Right ventricle myocardium inferior (tissue), 1 donor: ENCODE data around the gene DMGDH. TPM values are rescaled to one million over a fixed set of nuclear protein-coding genes. Genes with fewer than 3 reads are reported as not detected.

Experiments
- ATAC-seq: fragments of 200-7000 bp; cut with Tn5 transposase; one replicate; pipeline ENCODE4 v1.9.1; 2020; ENCODE audit warnings: mild to moderate bottlenecking, moderate library complexity
- DNase-seq: peaks from one replicate; pipeline ENCODE4 v3.0.0; 2021; ENCODE audit errors: missing footprints
- intact Hi-C: fragments of 100-400 bp; cut with DNase I; formaldehyde crosslinking; loops from one replicate; pipeline ENCODE4 v1.11.0; 2022
- total RNA-seq: library from RNA; stranded (reverse); fragmentation: NEBNext Ultra II Directional; extraction: Animal tissue kit (Norgen Biotek cat#: 25700); gene quantifications from one replicate; pipeline ENCODE4 v1.2.1, GENCODE V29; 2021
- donor health status: DM: no; HTN: yes; CAD: no; lungs with severe emphysema.

DMGDH gene
- total RNA-seq, 1 donor from 2014 or later: 2.0 TPM

- DNase-seq (no peak), ATAC-seq (peak; percentile 84)
- intact Hi-C loops: no loop called here
Measured at GRCh38 chr5:79075646-79076426, 6.4 kb upstream of the DMGDH start.

DNA sequence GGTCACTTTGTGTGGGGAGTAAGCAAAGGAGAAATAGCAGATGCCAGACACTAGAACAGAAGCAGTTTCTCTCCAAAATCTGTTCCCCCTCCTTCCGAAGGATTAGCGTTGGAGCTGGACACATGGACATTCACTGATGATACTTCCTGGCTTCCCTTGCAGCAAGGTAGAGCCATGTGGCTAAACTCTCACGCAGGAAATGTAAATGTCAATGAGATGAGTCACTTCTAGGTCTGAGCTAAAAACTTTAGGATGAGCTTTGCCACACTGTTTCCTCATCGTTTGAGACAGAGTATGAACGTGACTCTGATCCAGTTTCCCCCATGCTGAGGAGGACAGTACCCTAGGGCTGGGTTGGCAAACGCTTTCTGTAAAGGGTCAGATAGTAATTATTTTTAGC is 5.2 kb upstream of the DMGDH start:
- no peak for ATAC-seq
- no peak for DNase-seq
- intact Hi-C loops: no loop called here

GRCh38 chr5:79070350-79070667 is 835 bp upstream of the DMGDH start:
- intact Hi-C loops: no loop called here
- no peak for DNase-seq
- ATAC-seq: peak; percentile 33

- DNase-seq (no peak), ATAC-seq (no peak)
- intact Hi-C loops: no loop called here
Measured at GRCh38 chr5:79062436-79062835, 7.0 kb downstream of the DMGDH start.

DNA sequence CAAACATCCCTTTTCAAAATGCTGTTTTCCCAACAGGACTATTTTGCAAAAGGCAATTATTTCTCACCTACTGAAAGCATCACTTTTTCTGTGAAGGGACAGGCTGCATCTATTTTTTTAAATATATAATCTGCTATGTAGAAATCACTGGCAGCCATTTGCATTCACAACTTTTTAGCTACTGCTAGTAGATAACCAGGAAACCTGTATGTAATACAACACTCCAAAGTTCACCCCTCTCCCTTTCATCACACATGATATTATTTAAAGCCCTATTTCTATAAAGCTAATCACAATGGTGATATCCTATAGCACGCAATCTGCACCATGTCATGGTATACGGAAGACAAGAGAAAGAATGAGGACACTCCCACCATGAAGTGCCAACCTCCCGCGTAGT is 9.8 kb downstream of the DMGDH start:
- ATAC-seq (no peak), DNase-seq (no peak)
- intact Hi-C loops: no loop called here

DNA sequence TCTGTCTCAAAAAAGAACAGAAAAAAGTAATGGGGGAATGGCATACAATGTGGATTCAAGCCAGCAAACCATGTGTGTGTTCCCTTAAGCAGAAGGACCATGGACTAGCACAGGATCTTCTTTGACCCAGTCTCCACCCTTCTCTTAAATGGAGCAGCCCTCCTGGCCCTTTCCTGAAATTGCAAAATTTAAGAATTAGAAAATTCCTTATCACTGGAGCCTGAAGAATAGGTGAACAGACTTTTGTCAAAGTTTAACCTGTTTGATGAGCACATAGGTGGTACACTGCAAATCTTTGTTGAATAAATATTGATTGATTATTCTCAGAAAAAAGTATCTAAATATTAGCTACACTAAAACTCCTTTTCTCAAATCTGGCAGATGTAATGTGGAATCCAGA is 12.6 kb downstream of the DMGDH start:
- ATAC-seq (no peak), DNase-seq (no peak)
- intact Hi-C loops: no loop called here

DNA sequence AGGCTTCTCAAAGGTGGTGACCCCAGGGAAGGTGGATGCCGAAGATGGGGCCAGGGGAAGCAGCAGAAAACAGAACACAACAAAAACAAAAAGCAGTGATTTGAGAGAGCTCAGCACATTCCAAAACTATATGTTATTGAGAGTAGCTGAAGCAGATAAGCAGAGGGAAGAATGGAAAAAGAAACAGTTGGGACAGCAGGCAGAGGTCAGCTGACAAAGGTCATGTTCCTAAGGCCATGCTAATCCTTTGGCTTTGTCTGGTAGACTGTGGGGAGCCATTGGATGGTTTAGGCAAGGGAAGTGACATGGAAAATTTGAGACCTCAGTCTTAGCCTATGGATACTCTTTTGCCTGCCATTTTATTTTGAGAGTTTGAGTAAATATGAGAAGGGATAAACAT is 14.5 kb downstream of the DMGDH start:
- DNase-seq (no peak), ATAC-seq (no peak)
- intact Hi-C loops: no loop called here

DNA sequence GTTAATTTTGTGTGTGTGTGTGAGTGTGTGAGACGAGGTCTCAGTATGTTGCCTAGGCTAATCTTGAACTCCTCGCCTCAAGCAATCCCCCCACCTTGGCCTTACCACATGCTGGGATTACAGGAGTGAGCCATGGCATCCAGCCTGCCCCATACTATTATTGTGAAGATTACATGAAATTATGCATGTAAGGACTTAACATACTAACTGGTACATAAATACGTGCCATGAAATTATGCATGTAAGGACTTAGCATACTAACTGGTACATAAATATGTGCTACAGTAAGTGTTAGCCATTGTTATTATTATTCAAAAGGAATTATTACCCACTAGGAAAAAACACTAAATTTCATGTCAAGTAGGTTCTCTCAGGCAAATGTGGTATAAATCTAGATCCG is 16.2 kb downstream of the DMGDH start:
- intact Hi-C loops: no loop called here
- ATAC-seq (no peak), DNase-seq (no peak)

DNA sequence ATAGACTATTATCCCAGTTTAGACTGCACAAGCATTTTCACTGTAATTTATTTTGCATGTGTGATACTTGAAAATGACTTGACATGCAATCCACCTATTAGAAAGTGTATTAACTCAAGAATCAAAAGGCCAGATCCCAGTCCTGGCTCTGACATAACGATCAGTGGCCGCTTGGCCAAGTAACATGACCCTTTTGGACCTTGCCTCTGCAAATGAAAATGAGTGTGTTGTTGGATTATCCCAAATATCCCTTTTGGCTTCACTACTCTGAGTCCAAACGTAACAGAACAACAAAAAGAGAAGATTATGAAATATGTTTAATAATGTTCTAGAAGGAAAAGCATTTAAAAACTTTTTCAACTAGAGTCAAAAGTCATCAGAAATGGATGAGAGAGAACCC is 19.0 kb downstream of the DMGDH start:
- intact Hi-C loops: no loop called here
- ATAC-seq (no peak), DNase-seq (no peak)

GRCh38 chr5:79048437-79048836 is 21.0 kb downstream of the DMGDH start:
- intact Hi-C loops: no loop called here
- ATAC-seq: no peak
- DNase-seq: no peak

DNA sequence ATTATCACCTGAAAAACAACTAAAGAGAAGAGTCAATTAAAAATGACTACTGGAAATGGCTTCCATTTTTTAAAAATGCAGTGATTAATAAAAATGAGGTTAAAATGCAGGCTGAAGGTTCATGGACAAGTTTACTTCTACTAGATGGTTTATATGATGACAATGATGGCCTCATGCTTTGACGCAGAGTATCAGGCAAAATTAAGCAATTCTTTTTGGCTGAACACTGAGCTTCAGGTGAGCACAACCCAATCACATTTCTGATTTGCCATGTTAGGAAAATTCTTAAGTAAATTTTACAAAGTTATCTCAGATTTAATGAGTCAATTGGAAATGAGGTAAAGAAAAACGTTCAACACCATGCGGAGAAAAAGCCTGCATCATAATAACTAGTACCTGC is 22.3 kb downstream of the DMGDH start:
- DNase-seq: no peak
- intact Hi-C loops: no loop called here
- ATAC-seq: no peak

DNA sequence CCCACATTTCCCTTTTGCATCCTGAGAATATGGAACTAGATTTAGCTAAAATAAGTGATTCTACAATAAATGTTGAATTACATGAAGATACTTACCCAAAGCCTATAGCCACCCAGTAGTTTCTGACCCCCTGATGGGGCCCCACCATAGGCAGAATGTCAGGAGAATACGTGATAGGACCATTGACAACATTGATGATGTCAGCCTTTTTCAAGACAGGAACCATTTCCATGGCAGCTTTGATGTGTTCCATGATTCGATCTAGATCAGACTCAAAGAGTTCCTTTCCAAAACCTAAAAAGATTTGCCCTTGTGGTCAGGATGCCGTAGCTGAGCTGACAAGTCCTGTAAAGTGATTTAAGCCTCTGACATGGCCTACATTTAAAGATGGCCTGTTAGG is 27.3 kb downstream of the DMGDH start:
- ATAC-seq (no peak), DNase-seq (no peak)
- intact Hi-C loops: no loop called here

- ATAC-seq (no peak), DNase-seq (no peak)
- intact Hi-C loops: no loop called here
Measured at GRCh38 chr5:79036769-79037168, 32.7 kb downstream of the DMGDH start.

DNA sequence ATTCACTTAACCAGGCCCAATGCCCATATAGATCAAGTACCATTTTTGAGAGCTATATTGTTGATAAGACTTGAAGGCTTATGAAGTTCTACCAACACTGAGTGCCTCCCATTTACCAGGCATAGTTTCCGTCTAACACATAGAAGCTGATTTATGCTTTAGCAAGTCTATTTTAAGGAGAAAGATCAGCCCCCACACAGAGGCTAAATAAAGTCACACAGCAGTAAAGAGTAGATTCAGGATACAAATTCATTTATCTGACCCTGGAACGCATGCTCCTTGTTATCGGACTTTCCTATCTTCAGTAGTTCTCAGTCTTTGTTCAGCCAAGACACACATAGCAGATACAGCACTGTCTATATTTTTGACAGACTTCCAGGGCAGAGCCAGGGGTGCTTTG is 34.2 kb downstream of the DMGDH start:
- no peak for DNase-seq
- intact Hi-C loops: no loop called here
- ATAC-seq: no peak

- DNase-seq: no peak
- intact Hi-C loops: no loop called here
- ATAC-seq: no peak
Measured at GRCh38 chr5:79032782-79033181, 36.7 kb downstream of the DMGDH start.

- ATAC-seq: no peak
Measured at GRCh38 chr5:79032031-79032695, 37.3 kb downstream of the DMGDH start.

GRCh38 chr5:79031485-79031867 is 38.0 kb downstream of the DMGDH start:
- intact Hi-C loops: no loop called here
- ATAC-seq: no peak
- no peak for DNase-seq

More at GRCh38 chr5:79032031-79032695, 37.3 kb downstream of the DMGDH start:
- no peak for DNase-seq
- intact Hi-C loops: no loop called here

DNA sequence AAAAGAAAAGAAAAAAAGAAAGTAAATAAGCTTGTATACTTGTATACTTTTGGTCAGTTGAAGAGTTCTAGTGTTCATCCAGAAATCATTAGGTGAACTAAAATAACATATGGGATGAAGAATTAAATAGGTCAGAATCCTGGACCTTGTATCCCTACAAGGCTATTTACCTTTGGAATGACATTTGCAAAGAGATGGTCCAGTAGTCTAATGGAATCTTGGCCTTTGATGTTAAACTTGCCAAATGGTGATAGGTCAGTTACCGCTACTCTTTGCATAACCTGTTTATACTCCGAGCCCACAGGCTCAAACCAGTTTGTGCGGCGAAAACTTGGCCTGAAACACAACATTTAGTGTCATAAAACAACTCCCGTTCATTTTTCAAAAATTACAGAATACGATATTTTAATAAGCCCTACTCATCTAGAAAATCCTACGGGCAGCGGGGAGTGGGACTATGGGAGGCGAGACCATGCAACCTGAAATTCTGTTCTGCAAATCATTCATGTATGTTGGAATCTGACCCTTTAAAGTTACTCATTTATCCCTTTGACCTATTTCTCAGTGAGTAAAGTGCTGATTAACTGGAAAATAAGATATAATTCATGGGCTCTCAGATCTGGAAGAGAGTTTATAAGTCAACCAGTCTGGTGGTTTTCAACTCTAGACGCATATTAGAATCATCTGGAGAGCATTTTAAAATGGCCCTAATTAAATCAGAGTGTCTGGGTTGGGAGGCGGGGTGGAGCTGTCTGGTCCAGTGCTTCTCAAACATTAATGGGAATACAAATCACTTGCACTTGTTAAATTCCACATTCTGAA is 38.6 kb downstream of the DMGDH start:
- ATAC-seq (no peak), DNase-seq (no peak)
- intact Hi-C loops: no loop called here

DNA sequence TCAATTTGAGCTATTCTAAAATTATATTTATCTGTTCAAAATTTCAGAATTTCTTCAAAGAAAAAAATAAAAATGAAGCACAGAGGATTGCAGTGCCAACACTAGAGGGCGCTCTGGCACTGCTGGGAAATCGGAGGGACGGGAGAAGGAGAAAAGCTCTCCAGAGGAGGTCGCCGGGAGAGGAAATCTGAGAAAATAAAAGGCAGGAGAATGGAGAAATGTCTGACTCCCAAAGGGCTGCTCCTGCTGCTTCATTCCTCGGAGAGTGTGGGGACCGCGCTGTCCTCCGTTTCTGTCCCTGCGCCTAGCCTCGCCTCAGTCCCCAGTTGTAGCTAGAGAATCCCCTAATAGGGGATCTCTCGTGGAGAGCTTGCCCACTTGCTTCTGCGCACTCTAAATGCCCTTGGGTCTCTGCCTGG is 44.4 kb downstream of the DMGDH start:
- intact Hi-C loops: loop anchor here (1.0 to 10.0 kb wide), 4 partner anchors 85 to 1060 kb away; no protein-coding TSS in a partner anchor
- DNase-seq (peak; percentile 79), ATAC-seq (peak; percentile 68)

DNA sequence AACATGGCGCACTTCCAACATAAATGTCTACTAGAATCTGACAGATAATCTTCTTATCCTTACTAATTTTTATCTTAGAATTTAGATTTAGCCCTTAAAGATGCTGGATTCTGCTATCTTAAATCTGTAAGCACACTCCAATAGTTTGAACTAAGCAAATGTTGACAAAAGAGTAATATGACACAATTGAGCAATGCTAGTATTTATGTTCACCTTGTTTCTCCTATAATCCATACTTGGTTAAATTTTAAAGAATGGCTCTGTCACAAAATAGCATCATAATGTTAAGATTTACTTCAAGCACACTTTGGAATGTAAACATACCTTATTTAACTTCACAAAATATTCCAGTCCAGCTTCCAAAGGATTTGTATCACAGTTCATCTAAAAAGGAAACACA is 45.5 kb downstream of the DMGDH start:
- ATAC-seq (no peak), DNase-seq (no peak)
- intact Hi-C loops: loop anchor here (10.0 kb wide), 1 partner anchor 1061 kb away; no protein-coding TSS in a partner anchor
